HG03354 (cell line): ENCODE data around the gene LIFR.

Source experiments
- ATAC-seq: cut with Tn5 transposase; IDR thresholded peaks from one replicate; pipeline ENCODE4 v1.9.1; 2021; ENCODE audit warnings: mild to moderate bottlenecking; ENCODE audit not compliant: unreplicated experiment, poor library complexity, severe bottlenecking

The LIFR gene

DNA sequence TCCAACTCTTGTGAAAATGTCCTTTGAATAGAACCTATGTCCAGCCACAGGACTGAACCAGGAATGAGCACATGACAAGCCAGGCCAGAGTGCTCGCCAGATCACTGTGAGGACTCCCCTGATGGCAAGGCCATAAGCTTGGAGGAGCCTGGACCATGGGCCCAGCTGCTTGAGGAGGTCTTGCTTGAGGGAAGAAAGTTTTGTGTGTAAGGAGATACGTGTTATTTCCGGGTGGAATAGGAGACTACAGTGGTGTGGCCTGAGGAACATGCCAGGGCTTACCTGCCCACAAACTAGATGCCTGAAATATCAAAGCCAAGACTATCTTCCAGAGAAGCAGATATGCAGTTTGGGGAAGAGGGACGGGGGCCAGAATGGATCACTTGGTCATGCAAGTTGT, 84.7 kb downstream of the LIFR start:
- ATAC-seq, result no peak

DNA sequence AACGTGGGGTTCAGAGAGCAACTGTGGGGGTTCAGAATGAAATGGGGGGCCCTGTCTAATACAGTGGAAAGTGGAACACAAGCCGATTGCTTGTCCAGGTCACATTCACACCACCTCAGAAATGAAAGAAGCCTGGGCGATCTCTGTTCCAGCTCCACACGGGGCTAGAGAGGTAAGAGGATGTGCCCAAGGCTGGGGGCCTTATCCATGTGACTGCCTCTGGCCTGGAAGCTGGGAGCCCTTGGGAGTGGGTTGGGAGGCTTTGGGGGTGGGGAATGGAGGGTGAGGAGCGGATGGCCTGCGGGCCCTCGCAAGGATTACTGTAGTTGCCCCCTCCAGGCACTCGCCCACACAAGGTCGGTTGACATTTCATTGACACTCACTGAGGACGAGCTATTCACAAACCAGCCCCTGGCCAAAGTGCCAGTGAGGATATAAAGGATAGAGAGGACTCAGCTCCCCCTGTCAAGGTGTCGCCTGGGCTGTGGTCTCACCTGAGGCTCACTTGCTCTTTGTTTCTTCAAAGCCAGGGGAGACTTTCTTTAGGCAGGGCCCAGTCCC, 86.7 kb downstream of the LIFR start:
- no peak for ATAC-seq

DNA sequence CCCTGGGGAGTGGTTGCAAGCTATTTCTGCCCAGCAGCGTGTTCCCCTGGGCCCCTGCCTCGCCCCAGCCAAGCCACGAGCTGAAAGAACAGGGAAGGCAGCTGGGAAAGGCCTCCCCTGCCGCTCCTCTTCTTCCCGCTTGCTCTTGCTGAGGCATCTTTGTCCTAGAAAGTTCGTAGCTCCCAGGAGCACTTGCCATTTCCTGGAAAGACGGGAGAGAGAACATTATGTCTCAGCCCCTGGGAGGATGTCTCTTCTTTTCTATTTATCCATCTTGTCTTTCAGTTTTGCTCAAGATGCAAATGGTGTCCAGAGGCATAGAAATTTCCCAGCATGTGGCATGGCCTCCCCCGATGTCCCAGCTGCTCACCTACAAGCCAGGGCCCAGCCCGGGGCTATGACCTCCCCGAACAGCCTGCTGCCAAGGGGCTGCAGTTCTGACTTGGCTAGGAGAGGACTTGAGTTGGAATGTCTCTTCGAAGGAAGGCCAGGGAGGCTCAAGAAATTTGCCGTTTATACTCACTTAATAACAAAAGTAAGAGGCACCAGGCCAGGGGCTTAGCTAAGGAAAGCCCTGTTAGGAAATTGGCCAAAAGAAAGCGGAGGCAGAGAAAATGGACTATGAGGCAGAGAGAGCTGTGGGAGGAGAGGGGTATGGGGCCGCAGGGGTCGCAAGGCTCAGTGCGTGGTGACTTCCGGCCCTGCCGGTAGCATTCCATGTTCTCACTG, 87.3 kb downstream of the LIFR start:
- no peak for ATAC-seq

DNA sequence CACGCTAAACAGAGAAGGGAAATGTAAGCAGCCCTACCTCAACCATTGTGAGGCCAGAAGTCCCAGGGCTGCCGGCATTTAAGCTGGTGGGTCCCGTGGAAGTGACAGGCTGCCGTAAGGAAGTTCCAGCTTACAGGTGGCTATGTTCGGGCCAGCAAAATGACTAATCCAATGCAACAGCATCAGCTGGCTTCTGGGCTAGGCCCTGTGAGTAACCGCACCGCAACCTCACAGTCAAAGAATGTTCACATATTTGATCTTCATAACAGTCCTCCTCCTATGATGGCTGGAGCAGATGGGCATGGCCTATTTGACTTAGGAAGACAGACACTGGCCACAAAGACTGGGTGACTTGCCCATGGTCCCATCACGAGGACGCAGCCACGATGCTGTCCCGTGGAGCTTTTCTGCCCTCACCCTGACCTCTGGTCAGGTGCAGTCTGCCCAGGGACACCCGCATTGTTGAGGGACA, 88.2 kb downstream of the LIFR start:
- ATAC-seq, result no peak

DNA sequence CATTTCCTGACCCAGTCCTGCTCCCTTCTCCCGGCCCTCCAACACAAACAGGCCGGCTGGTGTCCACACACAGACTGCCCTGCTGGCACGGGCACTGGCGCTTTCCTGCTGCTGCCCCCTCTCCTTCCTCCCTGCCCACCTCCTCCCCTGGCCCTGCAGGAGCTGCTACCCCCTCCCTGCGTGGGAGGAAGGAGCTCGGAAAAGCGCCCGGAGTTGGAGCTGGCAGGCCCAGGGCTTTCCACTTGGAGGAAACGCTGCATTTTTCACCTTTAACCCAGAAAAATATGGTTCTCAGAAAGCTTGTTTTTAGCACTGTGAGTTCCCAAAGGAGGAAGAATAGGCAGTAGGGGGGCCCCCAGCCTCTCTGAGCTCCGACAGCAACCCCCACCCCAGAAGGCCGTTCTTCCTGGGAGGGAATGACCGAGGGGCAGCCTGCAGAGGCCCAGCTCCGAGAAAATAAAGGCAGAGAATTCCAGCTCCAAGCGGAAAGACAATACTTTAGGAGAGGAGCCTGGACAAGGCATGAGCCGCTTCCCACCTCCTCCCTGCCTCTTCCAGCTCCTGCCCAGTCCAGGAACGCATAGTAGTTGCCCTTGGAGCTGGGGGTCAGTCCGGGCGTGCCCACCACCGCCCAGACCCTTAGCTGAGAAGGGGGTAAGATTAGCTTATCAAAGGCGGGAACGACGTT, 88.9 kb downstream of the LIFR start:
- ATAC-seq, result no peak

DNA sequence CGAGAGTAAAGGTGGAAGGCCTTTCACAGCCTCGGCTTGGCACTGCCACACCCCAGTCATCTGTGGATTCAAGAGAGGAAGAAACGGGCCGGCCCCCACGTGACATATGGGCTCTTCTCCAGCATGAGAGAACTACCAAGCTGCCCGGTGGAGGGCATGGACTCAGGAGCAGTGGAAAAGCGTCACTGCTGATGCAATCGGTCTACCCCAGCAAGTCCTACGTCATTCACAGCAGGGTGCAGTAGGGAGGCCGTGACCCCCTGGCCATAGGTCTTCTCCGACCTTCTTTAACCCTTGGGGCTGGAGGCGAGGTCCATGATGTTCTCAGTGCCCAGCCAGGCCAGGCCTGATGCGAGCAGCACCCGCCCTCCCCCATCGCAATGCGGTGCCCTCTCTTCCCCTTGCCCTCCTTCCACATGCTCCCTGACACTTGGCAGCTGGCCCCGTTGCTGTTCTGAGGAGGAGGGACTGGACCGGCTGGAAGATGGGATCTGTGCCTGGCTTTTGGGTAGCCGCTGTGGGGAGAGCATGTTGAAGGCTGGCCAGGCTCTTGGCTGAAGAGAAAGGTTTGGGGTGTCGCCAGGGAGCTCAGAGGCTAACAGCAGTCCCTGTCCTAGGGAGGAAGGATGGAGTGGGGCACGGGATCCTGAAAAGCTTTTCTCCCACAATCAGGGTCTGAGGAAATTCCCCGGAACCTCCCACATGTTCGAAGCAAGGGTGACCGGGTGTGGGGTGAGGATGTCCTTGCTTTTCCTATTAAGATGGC, 89.8 kb downstream of the LIFR start:
- no peak for ATAC-seq

DNA sequence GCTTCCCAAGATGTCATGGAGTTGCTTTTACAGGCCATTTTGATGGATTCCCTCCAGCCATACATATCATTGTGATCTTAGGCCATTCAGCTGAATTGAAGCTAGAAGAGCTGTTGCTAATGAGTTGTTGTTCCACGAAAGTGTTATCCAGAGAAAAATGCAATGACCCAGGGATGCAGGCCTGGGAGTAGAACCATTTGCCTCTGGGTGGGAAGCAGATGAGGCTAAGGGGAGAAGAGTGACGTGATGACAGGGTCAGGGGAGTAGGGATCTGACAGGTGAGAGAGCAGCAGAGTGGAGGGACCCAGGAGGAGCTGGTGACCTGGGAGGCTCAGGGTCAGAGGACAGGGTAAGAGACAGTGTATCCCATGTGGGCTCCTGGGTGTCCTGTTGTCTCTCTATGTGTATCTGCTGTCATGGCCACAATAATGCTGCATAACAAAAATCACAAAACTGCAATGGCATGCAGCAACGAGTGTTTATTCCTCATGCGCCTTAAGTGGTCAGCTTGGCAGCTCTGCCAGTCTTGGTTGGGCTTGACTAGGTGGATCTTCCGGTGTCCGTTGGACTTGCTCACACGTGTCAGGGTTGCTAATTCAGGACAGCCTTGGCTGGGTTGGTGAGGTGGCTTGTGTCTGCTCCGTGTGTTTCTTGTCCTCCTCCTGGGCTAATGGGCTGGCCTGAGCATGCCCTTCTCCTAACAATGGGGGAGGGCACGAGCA, 90.6 kb downstream of the LIFR start:
- no peak for ATAC-seq

DNA sequence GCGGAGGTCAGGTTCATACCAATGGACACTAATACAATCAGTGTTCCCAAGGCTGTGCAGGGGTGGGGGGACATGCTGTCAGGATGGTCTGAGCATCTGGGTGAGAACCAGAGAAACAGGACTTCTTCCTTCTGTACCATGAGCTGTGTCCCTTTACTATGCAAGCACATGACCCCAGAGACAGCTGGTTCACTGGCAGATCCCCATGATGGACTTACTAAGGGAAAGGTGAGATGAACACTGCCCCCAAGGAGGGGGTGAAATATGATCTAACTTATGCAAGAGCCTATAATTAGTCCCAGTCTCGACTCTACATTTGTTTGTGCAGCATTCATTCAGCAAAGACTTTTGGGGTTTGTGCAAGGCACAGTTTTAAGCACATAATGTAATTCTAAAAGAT, 91.4 kb downstream of the LIFR start:
- no peak for ATAC-seq

DNA sequence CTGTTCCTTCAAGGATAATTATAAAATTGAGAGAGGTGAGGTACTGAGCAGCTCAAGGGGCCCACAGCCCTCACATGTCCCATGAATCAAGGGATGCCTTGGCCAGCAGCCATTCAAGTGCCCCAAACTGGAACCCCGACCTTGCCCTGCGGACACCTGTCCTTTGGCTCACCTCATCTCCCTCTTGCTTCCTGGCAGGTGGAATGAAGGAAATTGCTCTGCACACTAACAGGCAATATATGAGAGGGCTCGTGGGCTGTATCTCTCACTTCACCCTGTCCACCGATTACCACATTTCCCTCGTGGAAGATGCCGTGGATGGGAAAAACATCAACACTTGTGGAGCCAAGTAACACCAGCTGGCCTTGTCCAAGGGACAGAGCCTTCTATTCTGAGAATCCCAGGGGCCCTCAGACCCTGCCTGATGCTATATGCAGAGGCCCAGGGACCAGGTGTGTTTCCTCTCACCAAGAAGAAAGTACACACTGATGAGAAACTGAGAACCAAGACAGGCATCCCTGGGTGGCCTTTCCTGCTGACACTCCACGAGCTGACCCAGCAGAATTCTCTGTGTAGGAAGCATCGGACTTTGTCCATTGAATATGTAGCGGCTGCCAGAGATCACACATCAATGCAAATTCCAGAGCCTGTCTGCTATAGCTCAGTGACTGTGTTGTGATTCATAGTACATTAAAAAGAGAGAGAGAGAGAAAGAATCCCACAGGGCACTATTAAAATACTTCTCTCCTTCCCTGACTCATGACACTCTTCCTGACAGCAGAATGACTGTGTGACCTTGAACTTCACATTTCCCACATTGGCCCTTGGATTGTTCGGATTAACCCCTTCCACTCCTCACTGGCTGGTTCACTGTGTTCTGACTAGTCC, 92.6 kb downstream of the LIFR start:
- no peak for ATAC-seq

DNA sequence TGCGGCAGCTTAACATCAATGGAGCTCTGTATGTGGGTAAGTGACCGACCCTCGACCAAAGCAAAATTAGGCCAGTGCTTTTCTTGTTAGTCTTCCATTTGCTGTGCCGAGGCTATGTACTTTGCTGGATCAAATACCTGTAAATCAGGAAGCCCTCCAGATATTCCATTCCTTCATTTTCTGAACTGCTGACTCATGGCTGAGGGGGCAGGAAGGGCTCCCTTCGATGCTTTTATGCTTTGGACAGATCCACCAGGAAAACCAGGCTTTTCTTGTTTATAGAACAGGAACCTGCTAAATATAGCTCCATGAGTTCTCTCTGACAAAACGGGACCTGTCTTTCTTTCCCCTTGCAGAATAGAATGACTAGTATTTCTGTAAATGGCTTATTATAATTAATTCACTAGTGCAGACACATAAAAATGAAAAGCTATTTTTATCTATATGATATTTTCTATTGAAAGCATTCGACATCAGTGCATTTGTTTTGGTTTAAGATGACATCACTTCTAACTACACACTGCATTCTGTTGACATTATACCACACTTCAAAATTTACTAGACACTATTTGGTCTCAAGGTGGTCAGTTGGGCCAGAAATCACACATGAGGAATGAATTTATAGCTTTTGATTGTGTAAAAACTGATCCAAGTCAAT, 93.3 kb downstream of the LIFR start:
- ATAC-seq, result no peak

DNA sequence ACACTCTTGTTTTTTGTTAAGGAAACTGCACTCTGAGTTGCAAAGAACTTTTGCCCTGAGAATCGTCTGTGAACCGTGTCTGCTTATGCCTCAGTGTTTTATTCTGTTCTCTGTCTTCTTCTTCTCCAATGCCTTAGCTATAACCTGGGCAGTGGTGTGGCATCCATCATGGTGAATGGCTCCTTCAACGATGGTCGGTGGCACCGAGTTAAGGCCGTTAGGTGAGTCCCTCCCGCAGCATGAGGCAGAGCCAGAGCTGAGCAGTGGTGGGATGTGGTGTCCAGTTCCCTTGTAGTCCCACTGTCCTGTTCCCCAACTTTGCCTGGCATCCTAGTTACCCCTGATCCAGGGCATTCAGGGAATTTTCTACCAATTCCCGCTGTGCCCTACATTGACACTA, 98.3 kb downstream of the LIFR start:
- ATAC-seq, result no peak

DNA sequence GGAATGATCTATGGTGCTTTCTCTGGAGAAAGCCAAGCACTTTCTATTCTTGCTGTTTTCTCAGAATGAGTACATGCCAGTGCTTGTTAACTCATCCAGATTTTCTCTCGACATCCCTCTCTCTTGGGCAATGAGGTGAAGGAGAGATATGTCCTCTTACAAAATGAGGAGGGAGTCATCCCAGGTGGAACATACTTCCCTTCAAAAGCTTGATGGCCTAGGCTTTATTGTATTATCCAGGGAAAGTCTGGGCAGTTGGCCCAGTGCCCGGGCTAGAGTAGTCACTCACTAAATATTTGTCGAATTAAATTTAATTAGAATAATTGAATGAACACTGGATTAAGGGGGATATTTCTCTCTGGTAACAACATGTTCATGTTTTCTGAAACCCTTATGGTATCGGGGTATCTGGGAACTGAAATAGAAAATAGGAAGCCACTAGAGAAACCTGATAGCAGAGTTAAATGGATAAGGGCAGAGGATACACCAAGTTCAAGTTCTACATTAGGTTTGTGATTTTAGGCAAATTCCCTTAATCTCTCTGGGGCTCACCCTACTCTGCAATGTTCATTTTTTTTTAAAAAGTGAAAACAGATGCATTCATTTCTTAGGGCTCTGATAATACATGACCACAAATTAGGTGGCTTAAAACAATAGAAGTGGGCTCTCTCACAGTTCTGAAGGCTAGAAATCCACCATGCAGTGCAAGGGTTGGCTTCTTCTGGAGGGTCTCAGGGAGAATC, 99.6 kb downstream of the LIFR start:
- no peak for ATAC-seq

DNA sequence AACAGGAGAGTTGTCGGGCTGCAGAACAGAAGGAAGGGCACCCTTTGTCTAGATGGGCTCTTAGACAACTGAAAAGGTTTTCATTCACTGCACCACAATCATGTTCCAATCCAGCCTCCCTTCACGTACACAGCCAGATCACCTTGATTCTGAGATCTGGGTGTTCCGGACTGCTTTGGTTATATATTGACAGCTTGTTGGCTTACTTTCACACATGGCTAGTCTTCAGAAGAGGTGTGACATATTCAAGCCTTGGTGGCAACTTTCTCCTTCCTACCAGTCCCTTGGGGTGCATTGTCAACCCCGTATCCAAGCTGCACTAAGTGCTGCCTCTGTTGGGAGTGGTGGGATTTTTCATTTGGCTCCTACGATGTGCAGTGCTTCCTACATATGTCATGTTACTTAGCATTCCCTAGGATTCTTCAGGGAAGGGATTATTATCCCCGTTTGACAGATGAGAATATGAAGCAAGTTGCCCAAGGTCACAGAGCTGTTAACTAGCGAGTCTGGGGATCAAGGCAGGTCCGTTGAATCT, 100.6 kb downstream of the LIFR start:
- peak; percentile 71 for ATAC-seq

DNA sequence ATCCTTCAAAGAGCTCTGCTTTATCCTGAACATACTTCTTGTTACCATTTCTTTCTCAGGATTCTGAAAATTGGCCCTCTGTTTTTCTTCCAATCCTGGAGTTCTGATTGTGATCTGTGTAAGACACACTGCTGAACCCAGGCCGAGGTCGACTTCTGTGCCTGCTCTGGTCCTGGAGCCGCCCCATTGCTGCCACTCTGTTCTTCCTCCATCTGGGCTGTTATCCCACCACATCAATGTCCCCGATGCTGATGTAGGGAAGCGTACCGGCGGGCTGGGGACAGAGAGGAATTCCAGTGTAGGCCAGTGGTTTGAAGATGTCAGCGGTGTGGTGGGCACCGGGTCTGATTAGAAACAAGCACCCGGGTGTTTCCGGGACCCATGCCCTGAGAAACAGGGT, 102.5 kb downstream of the LIFR start:
- peak; percentile 1 for ATAC-seq

DNA sequence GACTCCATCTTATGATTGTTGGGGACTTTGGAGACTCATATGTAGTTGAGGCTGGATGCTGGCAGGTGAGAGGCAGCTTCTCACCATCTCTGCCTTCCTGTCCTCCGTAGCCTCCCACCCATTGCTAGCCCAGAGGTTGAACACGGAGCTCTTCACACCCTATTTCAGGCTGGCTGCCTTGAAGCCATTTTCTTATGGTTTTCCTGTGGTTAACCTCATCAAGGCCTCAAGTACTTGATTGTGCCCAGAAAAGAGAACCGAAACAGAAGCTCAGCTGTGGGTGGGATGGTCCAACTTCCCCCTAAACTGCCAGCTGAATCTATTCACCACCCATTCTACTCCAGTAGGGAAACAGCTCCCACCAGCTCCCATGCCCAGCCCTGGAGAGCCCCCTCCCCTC, 102.9 kb downstream of the LIFR start:
- ATAC-seq, result peak; percentile 98

DNA sequence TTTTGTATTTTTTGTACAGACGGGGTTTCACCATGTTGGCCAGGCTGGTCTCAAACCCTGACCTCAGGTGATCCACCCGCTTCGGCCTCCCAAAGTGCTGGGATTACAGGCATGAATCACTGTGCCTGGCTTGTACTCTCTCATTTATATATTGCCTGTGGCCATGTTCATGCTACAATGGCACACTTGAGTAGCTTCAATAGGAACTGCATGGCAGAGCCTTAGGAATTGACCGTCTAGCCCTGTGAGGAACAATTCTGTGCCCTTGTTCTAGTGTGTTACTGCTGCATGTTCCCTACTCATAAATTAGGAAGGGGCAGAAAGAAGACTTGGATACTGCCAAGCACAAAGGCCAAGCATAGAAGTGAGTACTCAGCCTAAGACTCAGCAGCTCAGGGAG, 104.2 kb downstream of the LIFR start:
- ATAC-seq, result no peak

DNA sequence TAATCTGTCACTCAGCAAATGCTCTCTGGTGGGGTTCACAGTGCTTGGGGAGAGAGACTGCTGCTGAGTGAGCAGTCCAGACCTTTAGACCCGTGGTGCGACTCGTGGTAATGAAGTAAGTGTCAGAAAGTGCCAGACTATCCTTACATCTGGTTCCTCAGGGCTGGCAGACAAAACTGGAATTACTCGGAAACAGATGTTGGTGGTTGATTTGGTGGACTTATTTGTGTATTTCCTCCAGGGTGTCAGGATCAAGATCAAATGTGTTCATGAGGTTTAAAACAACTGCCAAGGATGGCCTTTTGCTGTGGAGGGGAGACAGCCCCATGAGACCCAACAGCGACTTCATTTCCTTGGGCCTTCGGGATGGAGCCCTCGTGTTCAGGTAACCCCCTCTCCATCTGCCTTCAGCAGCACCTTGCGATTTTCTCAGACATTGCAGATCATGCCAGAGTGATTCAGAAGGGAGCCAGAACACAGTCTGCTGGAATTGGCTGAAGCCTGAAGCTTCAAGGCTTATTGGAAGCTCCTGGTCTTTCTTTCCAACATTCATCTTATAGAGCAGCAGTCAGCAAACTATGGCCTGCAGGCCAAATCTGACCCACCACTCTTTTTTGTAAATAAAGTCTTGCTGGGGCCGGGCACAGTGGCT, 105.2 kb downstream of the LIFR start:
- ATAC-seq, result no peak
